Ascending aorta (tissue), 2 donors: Measurements from ENCODE around the gene NHS. TPM values are rescaled to one million over a fixed set of nuclear protein-coding genes. Genes with fewer than 3 reads are reported as not detected.

Experiments
- DNase-seq, 2 donors: peaks; one replicate each; pipeline ENCODE4 v3.0.0-alpha.2; 2019; ENCODE audit warnings: low spot score in 2 of 2
- H3K27ac ChIP-seq, 2 donors: fragments of 200-600 bp; sonication (generic); one replicate each; pipeline ENCODE4 v1.5.1; 2016 to 2017; ENCODE audit warnings: mild to moderate bottlenecking in 1 of 2
- H3K27me3 ChIP-seq: fragments of 200-600 bp; sonication (generic); one replicate; pipeline ENCODE4 v1.5.1; 2017
- H3K36me3 ChIP-seq, 2 donors: fragments of 200-600 bp; sonication (generic); one replicate each; pipeline ENCODE4 v1.5.1; 2016
- H3K4me1 ChIP-seq, 2 donors: fragments of 200-600 bp; sonication (generic); one replicate each; pipeline ENCODE4 v1.5.1; 2016 to 2017; ENCODE audit warnings: mild to moderate bottlenecking in 1 of 2
- H3K4me3 ChIP-seq, 2 donors: fragments of 200-600 bp; sonication (generic); one replicate each; pipeline ENCODE4 v1.5.1; 2016 to 2017; ENCODE audit warnings: mild to moderate bottlenecking in 1 of 2
- H3K9me3 ChIP-seq, 2 donors: fragments of 200-600 bp; sonication (generic); one replicate each; pipeline ENCODE4 v1.5.1; 2016
- CTCF ChIP-seq, 3 experiments: fragments of 200-600 bp in 2 of 3; fragments of 450-650 bp in 1 of 3; sonication (generic) in 2 of 3; IDR thresholded peaks; one replicate each; pipeline ENCODE4 v1.5.1; 2016 to 2019; ENCODE audit warnings: antibody characterized with exemption in 3 of 3, mild to moderate bottlenecking in 1 of 3, moderate library complexity in 1 of 3
- intact Hi-C: fragments of 100-400 bp; cut with DNase I; formaldehyde crosslinking; loops from one replicate; pipeline ENCODE4 v1.15.1; 2023
- total RNA-seq: library from RNA; depleted of rRNA; stranded (reverse); fragments of >200 nt; gene quantifications from one replicate; pipeline ENCODE4 v1.1.0, GENCODE V29; 2016

The NHS gene
- total RNA-seq, 1 donor from 2014 or later: 8.8 TPM

- no peak for DNase-seq
- H3K36me3 ChIP-seq: no peaks in the 10 kb centered on the region
- no peaks in the 10 kb centered on the region for H3K27me3 ChIP-seq
- no peaks in the 10 kb centered on the region for H3K9me3 ChIP-seq
- H3K4me1 ChIP-seq: no peaks in the 10 kb centered on the region
- intact Hi-C loops: no loop called here
- no peak overlapping the region for H3K27ac ChIP-seq
- H3K4me3 ChIP-seq: no peak overlapping the region
- no peak for TF ChIP-seq CTCF (IDR thresholded peaks at IDR 0.05)
Measured at GRCh38 chrX:17361620-17362019, 13.4 kb upstream of the NHS start.

GRCh38 chrX:17368002-17368401 is 7.0 kb upstream of the NHS start:
- DNase-seq: no peak
- Histone ChIP-seq H3K27ac (no peak overlapping the region), H3K9me3 (no peaks in the 10 kb centered on the region), H3K27me3 (no peaks in the 10 kb centered on the region), H3K4me1 (no peaks in the 10 kb centered on the region), H3K4me3 (no peak overlapping the region), H3K36me3 (no peaks in the 10 kb centered on the region)
- intact Hi-C loops: no loop called here
- no peak for TF ChIP-seq CTCF (IDR thresholded peaks at IDR 0.05)

- H3K9me3 ChIP-seq: no peaks in the 10 kb centered on the region
- DNase-seq: no peak
- H3K36me3 ChIP-seq: no peaks in the 10 kb centered on the region
- intact Hi-C loops: no loop called here
- TF ChIP-seq CTCF (IDR thresholded peaks at IDR 0.05): no peak
- no peaks in the 10 kb centered on the region for H3K27me3 ChIP-seq
- H3K4me3 ChIP-seq: no peak overlapping the region
- H3K27ac ChIP-seq: no peak overlapping the region
- no peaks in the 10 kb centered on the region for H3K4me1 ChIP-seq
Measured at GRCh38 chrX:17369309-17369708, 5.7 kb upstream of the NHS start.

GRCh38 chrX:17370191-17370590 is 4.8 kb upstream of the NHS start:
- no peaks in the 10 kb centered on the region for H3K9me3 ChIP-seq

GRCh38 chrX:17372052-17372451 is 2.9 kb upstream of the NHS start:
- intact Hi-C loops: loop anchor here (10.0 kb wide), 2 partner anchors 103 to 363 kb away; partner anchors contain the start of gene SCML1
- no peak for TF ChIP-seq CTCF (IDR thresholded peaks at IDR 0.05)
- H3K4me1 ChIP-seq: no peaks in the 10 kb centered on the region

More at GRCh38 chrX:17370191-17370590, 4.8 kb upstream of the NHS start:
- DNase-seq: no peak
- Histone ChIP-seq H3K36me3 (no peaks in the 10 kb centered on the region), H3K4me1 (no peaks in the 10 kb centered on the region), H3K27me3 (no peaks in the 10 kb centered on the region), H3K4me3 (no peak overlapping the region), H3K27ac (no peak overlapping the region)
- intact Hi-C loops: loop anchor here (10.0 kb wide), 2 partner anchors 105 to 365 kb away; partner anchors contain the start of gene SCML1
- no peak for TF ChIP-seq CTCF (IDR thresholded peaks at IDR 0.05)

GRCh38 chrX:17373337-17373736 is 1.7 kb upstream of the NHS start:
- TF ChIP-seq CTCF (IDR thresholded peaks at IDR 0.05): no peak
- intact Hi-C loops: loop anchor here (10.0 kb wide), 2 partner anchors 101 to 361 kb away; partner anchors contain the start of gene SCML1
- Histone ChIP-seq H3K36me3 (no peaks in the 10 kb centered on the region), H3K4me1 (no peaks in the 10 kb centered on the region), H3K27me3 (no peaks in the 10 kb centered on the region), H3K27ac (no peak overlapping the region), H3K4me3 (no peak overlapping the region), H3K9me3 (peaks cover 0 to 3% of the 10 kb centered on the region in 2 donors)
- no peak for DNase-seq

More at GRCh38 chrX:17372052-17372451, 2.9 kb upstream of the NHS start:
- Histone ChIP-seq H3K36me3 (no peaks in the 10 kb centered on the region), H3K27ac (no peak overlapping the region), H3K9me3 (peaks cover 0 to 3% of the 10 kb centered on the region in 2 donors), H3K4me3 (no peak overlapping the region), H3K27me3 (no peaks in the 10 kb centered on the region)
- DNase-seq: no peak
